Esophagus muscularis mucosa (tissue), 4 donors: Measurements from ENCODE around the gene PET100. TPM values are rescaled to one million over a fixed set of nuclear protein-coding genes. Genes with fewer than 3 reads are reported as not detected.

Experiments
- DNase-seq: peaks from one replicate; pipeline ENCODE4 v3.0.0-alpha.2; 2017; ENCODE audit errors: extremely low spot score
- H3K27ac ChIP-seq, 4 donors: fragments of 200-600 bp; sonication (generic); replicated peaks in 1 of 4; 1 replicate in 3 of 4; 2 replicates in 1 of 4; pipeline ENCODE4 v1.5.1; 2016 to 2019; ENCODE audit warnings: mild to moderate bottlenecking in 1 of 4
- H3K27me3 ChIP-seq, 4 donors: fragments of 200-600 bp; sonication (generic); one replicate each; pipeline versions ENCODE4 v1.5.1 to v1.6.0; 2016 to 2019
- H3K36me3 ChIP-seq, 4 donors: fragments of 200-600 bp; sonication (generic); one replicate each; pipeline ENCODE4 v1.5.1; 2016 to 2019
- H3K4me1 ChIP-seq, 4 donors: fragments of 200-600 bp; sonication (generic); one replicate each; pipeline ENCODE4 v1.5.1; 2016 to 2019
- H3K4me3 ChIP-seq, 4 donors: fragments of 200-600 bp; sonication (generic); 1 replicate in 2 of 4; 2 replicates in 2 of 4; pipeline ENCODE4 v1.5.1; 2016 to 2019; ENCODE audit warnings: mild to moderate bottlenecking in 4 of 4, moderate library complexity in 1 of 4
- H3K9me3 ChIP-seq, 4 donors: fragments of 200-600 bp; sonication (generic); 1 replicate in 3 of 4; 2 replicates in 1 of 4; pipeline ENCODE4 v1.5.1; 2016 to 2019
- CTCF ChIP-seq, 3 experiments: fragments of 200-600 bp in 2 of 3; fragments of 450-650 bp in 1 of 3; sonication (generic) in 2 of 3; IDR thresholded peaks; one replicate each; pipeline ENCODE4 v1.5.1; 2017 to 2019; ENCODE audit warnings: antibody characterized with exemption in 3 of 3, mild to moderate bottlenecking in 2 of 3, moderate library complexity in 1 of 3
- EP300 ChIP-seq: sonication (generic); formaldehyde crosslinking; IDR thresholded peaks from one replicate; pipeline ENCODE4 v1.6.1; 2017; ENCODE audit warnings: antibody characterized with exemption
- POLR2A ChIP-seq: fragments of 450-650 bp; IDR thresholded peaks from one replicate; pipeline ENCODE4 v1.6.1; 2017; ENCODE audit warnings: antibody characterized with exemption, moderate library complexity, mild to moderate bottlenecking, low read depth
- POLR2AphosphoS5 ChIP-seq, 2 donors: sonication (generic); formaldehyde crosslinking; IDR thresholded peaks; one replicate each; pipeline ENCODE4 v1.6.1; 2017; ENCODE audit warnings: antibody characterized with exemption in 2 of 2
- WGBS: methylation state at CpG from one replicate; pipeline ENCODE4 v1.1.5; 2018; 5-methylcytosine and 5-hydroxymethylcytosine counted together
- intact Hi-C: fragments of 100-400 bp; cut with DNase I; formaldehyde crosslinking; loops from one replicate; pipeline ENCODE4 v1.15.1; 2023
- total RNA-seq, 4 donors: library from RNA; depleted of rRNA; stranded (reverse); fragments of >200 nt; gene quantifications; one replicate each; pipeline versions ENCODE4 v1.1.0 to v1.2.1, GENCODE V29; 2016

The PET100 gene
- total RNA-seq, 4 donors from 2014 or later, result 19.5 to 80.9 (median 26.2) TPM

- no peak overlapping the region for H3K4me3 ChIP-seq
- H3K36me3 ChIP-seq, result peaks cover 38 to 59% (median 48%) of the 10 kb centered on the region in 4 donors
- WGBS, result 92% methylated on average over 11 of the region's 28 CpGs
- H3K27me3 ChIP-seq, result no peaks in the 10 kb centered on the region
- no peaks in the 10 kb centered on the region for H3K9me3 ChIP-seq
- peaks cover 0 to 10% (median 3%) of the 10 kb centered on the region in 4 donors for H3K4me1 ChIP-seq
- DNase-seq, result no peak
- no peak for TF ChIP-seq POLR2A
- TF ChIP-seq CTCF (IDR thresholded peaks at IDR 0.05), result no peak
- TF ChIP-seq EP300, result no peak
- TF ChIP-seq POLR2AphosphoS5 (IDR thresholded peaks at IDR 0.05), result no peak
- intact Hi-C loops, result no loop called here
- H3K27ac ChIP-seq, result no peak overlapping the region
Observed at GRCh38 chr19:7617735-7618134, 11.9 kb upstream of the PET100 start.

GRCh38 chr19:7618348-7618747, 11.2 kb upstream of the PET100 start:
- peaks cover 0 to 10% (median 3%) of the 10 kb centered on the region in 4 donors for H3K4me1 ChIP-seq
- no peak overlapping the region for H3K4me3 ChIP-seq
- intact Hi-C loops, result no loop called here
- WGBS, result 38% methylated on average over 4 of the region's 4 CpGs
- peaks cover 44 to 65% (median 54%) of the 10 kb centered on the region in 4 donors for H3K36me3 ChIP-seq
- H3K27ac ChIP-seq, result no peak overlapping the region
- H3K9me3 ChIP-seq, result no peaks in the 10 kb centered on the region
- no peaks in the 10 kb centered on the region for H3K27me3 ChIP-seq
- TF ChIP-seq POLR2AphosphoS5 (IDR thresholded peaks at IDR 0.05) (no peak), POLR2A (no peak), EP300 (no peak), CTCF (IDR thresholded peaks at IDR 0.05) (no peak)
- DNase-seq, result no peak

- intact Hi-C loops, result no loop called here
Observed at GRCh38 chr19:7618771-7619510, 10.7 kb upstream of the PET100 start.

GRCh38 chr19:7619671-7620441, 9.7 kb upstream of the PET100 start:
- Histone ChIP-seq H3K4me3 (no peak overlapping the region), H3K27me3 (no peaks in the 10 kb centered on the region), H3K4me1 (peaks cover 0 to 10% (median 3%) of the 10 kb centered on the region in 4 donors), H3K9me3 (no peaks in the 10 kb centered on the region), H3K36me3 (peaks cover 52 to 80% (median 69%) of the 10 kb centered on the region in 4 donors), H3K27ac (no peak overlapping the region)
- intact Hi-C loops, result no loop called here
- no peak for DNase-seq
- 92% methylated on average over 31 of the region's 48 CpGs for WGBS
- TF ChIP-seq EP300 (no peak), POLR2A (no peak), CTCF (IDR thresholded peaks at IDR 0.05) (no peak), POLR2AphosphoS5 (IDR thresholded peaks at IDR 0.05) (no peak)

More at GRCh38 chr19:7618771-7619510, 10.7 kb upstream of the PET100 start:
- H3K27me3 ChIP-seq, result no peaks in the 10 kb centered on the region
- H3K4me3 ChIP-seq, result no peak overlapping the region
- peaks cover 0 to 10% (median 3%) of the 10 kb centered on the region in 4 donors for H3K4me1 ChIP-seq
- H3K36me3 ChIP-seq, result peaks cover 50 to 71% (median 60%) of the 10 kb centered on the region in 4 donors
- no peak overlapping the region for H3K27ac ChIP-seq
- no peak for TF ChIP-seq EP300
- TF ChIP-seq POLR2AphosphoS5 (IDR thresholded peaks at IDR 0.05), result no peak
- TF ChIP-seq POLR2A, result no peak
- TF ChIP-seq CTCF (IDR thresholded peaks at IDR 0.05), result no peak
- DNase-seq, result no peak
- H3K9me3 ChIP-seq, result no peaks in the 10 kb centered on the region
- 70% methylated on average over 4 of the region's 21 CpGs for WGBS
